K562 (cell line): ENCODE data around the gene ARL16. TPM values are rescaled to one million over a fixed set of nuclear protein-coding genes. Genes with fewer than 3 reads are reported as not detected.

Experiments used
- polyA plus RNA-seq, 8 experiments: library from polyadenylated mRNA; depleted of rRNA in 4 of 8; stranded (reverse) in 5 of 8; unstranded in 3 of 8; fragments of >200 nt; fragmentation: Nextera tagmentation in 2 of 8; fragmentation: Illumina TruSeq in 1 of 8; extraction: Ambion mirVana in 2 of 8; extraction: Trizol in 1 of 8; gene quantifications; 2 replicates each; pipeline versions ENCODE4 v1.2.1 to v1.2.3, GENCODE V29; 2011 to 2014; ENCODE audit warnings: inconsistent platforms in 1 of 8, missing spikeins in 1 of 8
- total RNA-seq, 7 experiments: library from RNA; depleted of rRNA in 6 of 7; stranded (reverse); fragments of >200 nt in 6 of 7; fragmentation: Illumina TruSeq in 2 of 7; extraction: Trizol in 2 of 7; gene quantifications; 2 replicates each; pipeline versions ENCODE4 v1.2.1 to v1.2.3, GENCODE V29; 2011 to 2021; ENCODE audit warnings: low replicate concordance in 1 of 7
- TF ChIP-seq, protein P1 (sequence below): fragments of 450-650 bp; IDR thresholded peaks from 2 replicates; pipeline ENCODE4 v1.6.1; 2016; ENCODE audit warnings: mild to moderate bottlenecking, moderate library complexity

Gene ARL16
- total and polyA plus RNA-seq, 9 of the 15 experiments (the other 6 are each of a cell fraction or from before 2014, with no cell fraction given) = 5.4 to 32.4 (median 22.6) TPM

GRCh38 chr17:81720267-81721071 lies 36.9 kb upstream of the ARL16 start (continued):
- TF ChIP-seq, protein P1, sequence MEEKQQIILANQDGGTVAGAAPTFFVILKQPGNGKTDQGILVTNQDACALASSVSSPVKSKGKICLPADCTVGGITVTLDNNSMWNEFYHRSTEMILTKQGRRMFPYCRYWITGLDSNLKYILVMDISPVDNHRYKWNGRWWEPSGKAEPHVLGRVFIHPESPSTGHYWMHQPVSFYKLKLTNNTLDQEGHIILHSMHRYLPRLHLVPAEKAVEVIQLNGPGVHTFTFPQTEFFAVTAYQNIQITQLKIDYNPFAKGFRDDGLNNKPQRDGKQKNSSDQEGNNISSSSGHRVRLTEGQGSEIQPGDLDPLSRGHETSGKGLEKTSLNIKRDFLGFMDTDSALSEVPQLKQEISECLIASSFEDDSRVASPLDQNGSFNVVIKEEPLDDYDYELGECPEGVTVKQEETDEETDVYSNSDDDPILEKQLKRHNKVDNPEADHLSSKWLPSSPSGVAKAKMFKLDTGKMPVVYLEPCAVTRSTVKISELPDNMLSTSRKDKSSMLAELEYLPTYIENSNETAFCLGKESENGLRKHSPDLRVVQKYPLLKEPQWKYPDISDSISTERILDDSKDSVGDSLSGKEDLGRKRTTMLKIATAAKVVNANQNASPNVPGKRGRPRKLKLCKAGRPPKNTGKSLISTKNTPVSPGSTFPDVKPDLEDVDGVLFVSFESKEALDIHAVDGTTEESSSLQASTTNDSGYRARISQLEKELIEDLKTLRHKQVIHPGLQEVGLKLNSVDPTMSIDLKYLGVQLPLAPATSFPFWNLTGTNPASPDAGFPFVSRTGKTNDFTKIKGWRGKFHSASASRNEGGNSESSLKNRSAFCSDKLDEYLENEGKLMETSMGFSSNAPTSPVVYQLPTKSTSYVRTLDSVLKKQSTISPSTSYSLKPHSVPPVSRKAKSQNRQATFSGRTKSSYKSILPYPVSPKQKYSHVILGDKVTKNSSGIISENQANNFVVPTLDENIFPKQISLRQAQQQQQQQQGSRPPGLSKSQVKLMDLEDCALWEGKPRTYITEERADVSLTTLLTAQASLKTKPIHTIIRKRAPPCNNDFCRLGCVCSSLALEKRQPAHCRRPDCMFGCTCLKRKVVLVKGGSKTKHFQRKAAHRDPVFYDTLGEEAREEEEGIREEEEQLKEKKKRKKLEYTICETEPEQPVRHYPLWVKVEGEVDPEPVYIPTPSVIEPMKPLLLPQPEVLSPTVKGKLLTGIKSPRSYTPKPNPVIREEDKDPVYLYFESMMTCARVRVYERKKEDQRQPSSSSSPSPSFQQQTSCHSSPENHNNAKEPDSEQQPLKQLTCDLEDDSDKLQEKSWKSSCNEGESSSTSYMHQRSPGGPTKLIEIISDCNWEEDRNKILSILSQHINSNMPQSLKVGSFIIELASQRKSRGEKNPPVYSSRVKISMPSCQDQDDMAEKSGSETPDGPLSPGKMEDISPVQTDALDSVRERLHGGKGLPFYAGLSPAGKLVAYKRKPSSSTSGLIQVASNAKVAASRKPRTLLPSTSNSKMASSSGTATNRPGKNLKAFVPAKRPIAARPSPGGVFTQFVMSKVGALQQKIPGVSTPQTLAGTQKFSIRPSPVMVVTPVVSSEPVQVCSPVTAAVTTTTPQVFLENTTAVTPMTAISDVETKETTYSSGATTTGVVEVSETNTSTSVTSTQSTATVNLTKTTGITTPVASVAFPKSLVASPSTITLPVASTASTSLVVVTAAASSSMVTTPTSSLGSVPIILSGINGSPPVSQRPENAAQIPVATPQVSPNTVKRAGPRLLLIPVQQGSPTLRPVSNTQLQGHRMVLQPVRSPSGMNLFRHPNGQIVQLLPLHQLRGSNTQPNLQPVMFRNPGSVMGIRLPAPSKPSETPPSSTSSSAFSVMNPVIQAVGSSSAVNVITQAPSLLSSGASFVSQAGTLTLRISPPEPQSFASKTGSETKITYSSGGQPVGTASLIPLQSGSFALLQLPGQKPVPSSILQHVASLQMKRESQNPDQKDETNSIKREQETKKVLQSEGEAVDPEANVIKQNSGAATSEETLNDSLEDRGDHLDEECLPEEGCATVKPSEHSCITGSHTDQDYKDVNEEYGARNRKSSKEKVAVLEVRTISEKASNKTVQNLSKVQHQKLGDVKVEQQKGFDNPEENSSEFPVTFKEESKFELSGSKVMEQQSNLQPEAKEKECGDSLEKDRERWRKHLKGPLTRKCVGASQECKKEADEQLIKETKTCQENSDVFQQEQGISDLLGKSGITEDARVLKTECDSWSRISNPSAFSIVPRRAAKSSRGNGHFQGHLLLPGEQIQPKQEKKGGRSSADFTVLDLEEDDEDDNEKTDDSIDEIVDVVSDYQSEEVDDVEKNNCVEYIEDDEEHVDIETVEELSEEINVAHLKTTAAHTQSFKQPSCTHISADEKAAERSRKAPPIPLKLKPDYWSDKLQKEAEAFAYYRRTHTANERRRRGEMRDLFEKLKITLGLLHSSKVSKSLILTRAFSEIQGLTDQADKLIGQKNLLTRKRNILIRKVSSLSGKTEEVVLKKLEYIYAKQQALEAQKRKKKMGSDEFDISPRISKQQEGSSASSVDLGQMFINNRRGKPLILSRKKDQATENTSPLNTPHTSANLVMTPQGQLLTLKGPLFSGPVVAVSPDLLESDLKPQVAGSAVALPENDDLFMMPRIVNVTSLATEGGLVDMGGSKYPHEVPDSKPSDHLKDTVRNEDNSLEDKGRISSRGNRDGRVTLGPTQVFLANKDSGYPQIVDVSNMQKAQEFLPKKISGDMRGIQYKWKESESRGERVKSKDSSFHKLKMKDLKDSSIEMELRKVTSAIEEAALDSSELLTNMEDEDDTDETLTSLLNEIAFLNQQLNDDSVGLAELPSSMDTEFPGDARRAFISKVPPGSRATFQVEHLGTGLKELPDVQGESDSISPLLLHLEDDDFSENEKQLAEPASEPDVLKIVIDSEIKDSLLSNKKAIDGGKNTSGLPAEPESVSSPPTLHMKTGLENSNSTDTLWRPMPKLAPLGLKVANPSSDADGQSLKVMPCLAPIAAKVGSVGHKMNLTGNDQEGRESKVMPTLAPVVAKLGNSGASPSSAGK = no peak
